ENCODE data around the gene RAPGEF5. TPM values are rescaled to one million over a fixed set of nuclear protein-coding genes. Genes with fewer than 3 reads are reported as not detected.

Gene RAPGEF5
- polyA plus RNA-seq, 1 donor (not counting 4 experiments of a cell fraction or from before 2014, with no cell fraction given) = 2.1 TPM

DNA sequence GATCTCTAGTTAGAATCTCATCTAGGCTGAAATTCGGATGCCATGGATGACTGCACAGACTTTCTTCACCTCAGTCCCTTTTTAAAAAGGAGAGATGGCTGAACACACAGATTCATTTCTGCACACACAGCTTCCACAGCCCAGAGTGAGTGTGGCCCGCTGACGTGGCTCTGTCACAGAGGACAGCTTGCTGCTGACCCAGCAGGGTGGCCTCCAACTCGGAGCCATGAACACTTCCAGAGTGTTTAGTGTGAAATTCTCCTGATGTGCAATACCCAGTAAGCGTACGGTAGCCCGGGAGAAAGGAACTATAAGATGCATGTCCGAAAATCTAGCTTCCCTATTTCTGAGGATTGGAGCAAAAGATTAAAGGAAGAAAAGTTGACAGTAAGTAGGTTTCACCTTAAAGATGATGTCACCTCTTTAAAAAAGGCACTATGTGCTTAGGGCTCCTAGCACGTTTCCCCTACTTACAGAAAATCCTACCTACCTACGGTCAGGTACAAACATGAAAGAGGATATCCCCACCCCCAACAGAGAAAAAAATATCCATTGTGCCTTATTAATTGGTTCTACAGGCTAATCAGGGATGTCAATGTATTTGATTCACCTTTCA lies 162.2 kb downstream of the RAPGEF5 start:
- FAIRE-seq (no peak), DNase-seq (ENCODE audit: low read depth, low spot score) (no peak)
- H3K4me3 ChIP-seq (ENCODE audit: control insufficient read depth in 2 of 3, extremely low read depth in 1 of 3, insufficient read depth in 2 of 3, low read depth in 1 of 3, low read length in 3 of 3) = no peak overlapping the region
- H3K27ac ChIP-seq (ENCODE audit: control insufficient read depth, insufficient read depth, low read length) = no peak overlapping the region
- H3K9ac ChIP-seq (ENCODE audit: control insufficient read depth, extremely low read depth, insufficient read depth, low read length) = no peak overlapping the region
- H2AFZ ChIP-seq (ENCODE audit: control insufficient read depth, low read length) = no peak overlapping the region
- no peaks in the 10 kb centered on the region for H4K20me1 ChIP-seq (ENCODE audit: control insufficient read depth, extremely low read depth, insufficient read depth, low read length)
- dilution Hi-C loops (cut with MboI; ENCODE audit: extremely low pct_ligation_motif_present, low sequenced_read_pairs) = no loop called here
- no peak overlapping the region for H3K4me2 ChIP-seq (ENCODE audit: control insufficient read depth, extremely low read depth, insufficient read depth, low read depth, low read length)
- H3K79me2 ChIP-seq (ENCODE audit: control insufficient read depth, insufficient read depth, low read length) = no peaks in the 10 kb centered on the region
- no peaks in the 10 kb centered on the region for H3K36me3 ChIP-seq (ENCODE audit: control insufficient read depth in 2 of 2, extremely low read depth in 1 of 2, insufficient read depth in 2 of 2, low read length in 2 of 2)
- no peaks in the 10 kb centered on the region for H3K27me3 ChIP-seq (ENCODE audit: control insufficient read depth, extremely low read depth, insufficient read depth, low read length)
- no peaks in the 10 kb centered on the region for H3K9me1 ChIP-seq (ENCODE audit: control insufficient read depth, extremely low read depth, insufficient read depth, low read length)
- H3K9me3 ChIP-seq (ENCODE audit: control insufficient read depth, low read depth, low read length) = no peaks in the 10 kb centered on the region
- H3K4me1 ChIP-seq (ENCODE audit: control insufficient read depth, extremely low read depth, insufficient read depth, low read length) = peaks cover 10% of the 10 kb centered on the region
- no peak for TF ChIP-seq EZH2 (IDR thresholded peaks at IDR 0.05; ENCODE audit: low read length)
- TF ChIP-seq, protein P1, sequence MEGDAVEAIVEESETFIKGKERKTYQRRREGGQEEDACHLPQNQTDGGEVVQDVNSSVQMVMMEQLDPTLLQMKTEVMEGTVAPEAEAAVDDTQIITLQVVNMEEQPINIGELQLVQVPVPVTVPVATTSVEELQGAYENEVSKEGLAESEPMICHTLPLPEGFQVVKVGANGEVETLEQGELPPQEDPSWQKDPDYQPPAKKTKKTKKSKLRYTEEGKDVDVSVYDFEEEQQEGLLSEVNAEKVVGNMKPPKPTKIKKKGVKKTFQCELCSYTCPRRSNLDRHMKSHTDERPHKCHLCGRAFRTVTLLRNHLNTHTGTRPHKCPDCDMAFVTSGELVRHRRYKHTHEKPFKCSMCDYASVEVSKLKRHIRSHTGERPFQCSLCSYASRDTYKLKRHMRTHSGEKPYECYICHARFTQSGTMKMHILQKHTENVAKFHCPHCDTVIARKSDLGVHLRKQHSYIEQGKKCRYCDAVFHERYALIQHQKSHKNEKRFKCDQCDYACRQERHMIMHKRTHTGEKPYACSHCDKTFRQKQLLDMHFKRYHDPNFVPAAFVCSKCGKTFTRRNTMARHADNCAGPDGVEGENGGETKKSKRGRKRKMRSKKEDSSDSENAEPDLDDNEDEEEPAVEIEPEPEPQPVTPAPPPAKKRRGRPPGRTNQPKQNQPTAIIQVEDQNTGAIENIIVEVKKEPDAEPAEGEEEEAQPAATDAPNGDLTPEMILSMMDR (optimal IDR thresholded peaks at IDR 0.05 in 1 of 3, IDR thresholded peaks at IDR 0.05 in 1 of 3, conservative IDR thresholded peaks at IDR 0.05 in 1 of 3; ENCODE audit: extremely low read depth in 1 of 3, insufficient read depth in 2 of 3, low read length in 3 of 3) = no peak

DNA sequence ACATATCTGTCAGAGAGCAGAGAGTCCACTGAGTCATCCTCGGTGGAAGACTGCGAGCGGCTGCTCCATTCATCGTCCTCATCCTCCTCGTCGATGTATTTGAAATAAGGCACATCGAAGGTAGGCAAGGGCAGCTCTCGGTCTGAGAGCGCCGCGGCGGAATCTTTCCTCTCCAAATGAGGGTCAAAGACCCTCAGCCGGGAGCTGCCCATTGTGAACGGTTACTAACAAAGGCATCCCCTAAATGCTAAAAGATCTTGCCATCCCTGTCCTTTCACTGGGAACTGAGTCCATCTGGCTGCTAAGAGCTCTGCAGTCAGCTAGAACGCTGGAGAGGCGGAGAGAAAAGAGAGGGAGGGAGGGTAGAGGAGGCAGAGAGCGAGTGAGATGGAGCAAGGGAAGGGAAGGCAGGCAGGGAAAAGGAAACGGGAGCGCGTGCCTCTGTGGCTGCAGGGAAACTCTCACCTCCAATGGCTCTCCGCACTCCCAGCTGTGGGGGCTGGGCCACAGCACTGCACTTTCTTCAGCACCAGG lies 163.4 kb downstream of the RAPGEF5 start:
- dilution Hi-C loops (cut with MboI; ENCODE audit: extremely low pct_ligation_motif_present, low sequenced_read_pairs) = no loop called here
- H3K79me2 ChIP-seq (ENCODE audit: control insufficient read depth, insufficient read depth, low read length) = no peaks in the 10 kb centered on the region
- no peak for DNase-seq (ENCODE audit: low read depth, low spot score)
- peak overlapping the region in 2 of 3 experiments; percentile 27 to 49 for H3K4me3 ChIP-seq (ENCODE audit: control insufficient read depth in 2 of 3, extremely low read depth in 1 of 3, insufficient read depth in 2 of 3, low read depth in 1 of 3, low read length in 3 of 3)
- H3K27me3 ChIP-seq (ENCODE audit: control insufficient read depth, extremely low read depth, insufficient read depth, low read length) = no peaks in the 10 kb centered on the region
- H3K9me1 ChIP-seq (ENCODE audit: control insufficient read depth, extremely low read depth, insufficient read depth, low read length) = no peaks in the 10 kb centered on the region
- H3K9me3 ChIP-seq (ENCODE audit: control insufficient read depth, low read depth, low read length) = no peaks in the 10 kb centered on the region
- H4K20me1 ChIP-seq (ENCODE audit: control insufficient read depth, extremely low read depth, insufficient read depth, low read length) = no peaks in the 10 kb centered on the region
- no peak overlapping the region for H3K9ac ChIP-seq (ENCODE audit: control insufficient read depth, extremely low read depth, insufficient read depth, low read length)
- H3K27ac ChIP-seq (ENCODE audit: control insufficient read depth, insufficient read depth, low read length) = no peak overlapping the region
- H2AFZ ChIP-seq (ENCODE audit: control insufficient read depth, low read length) = peak overlapping the region; percentile 45
- no peak for TF ChIP-seq EZH2 (IDR thresholded peaks at IDR 0.05; ENCODE audit: low read length)
- TF ChIP-seq, protein P1 (optimal IDR thresholded peaks at IDR 0.05 in 1 of 3, IDR thresholded peaks at IDR 0.05 in 1 of 3, conservative IDR thresholded peaks at IDR 0.05 in 1 of 3; ENCODE audit: extremely low read depth in 1 of 3, insufficient read depth in 2 of 3, low read length in 3 of 3) = no peak
- peaks cover 10% of the 10 kb centered on the region for H3K4me1 ChIP-seq (ENCODE audit: control insufficient read depth, extremely low read depth, insufficient read depth, low read length)
- no peaks in the 10 kb centered on the region for H3K36me3 ChIP-seq (ENCODE audit: control insufficient read depth in 2 of 2, extremely low read depth in 1 of 2, insufficient read depth in 2 of 2, low read length in 2 of 2)
- FAIRE-seq = peak; percentile 78
- peak overlapping the region; percentile 86 for H3K4me2 ChIP-seq (ENCODE audit: control insufficient read depth, extremely low read depth, insufficient read depth, low read depth, low read length)

Measured in keratinocyte (primary cell).